CD4-positive, alpha-beta T cell (primary cell): ENCODE data around the gene VWA5B2. TPM values are rescaled to one million over a fixed set of nuclear protein-coding genes. Genes with fewer than 3 reads are reported as not detected.

Source experiments
- ATAC-seq: fragments of 200-7000 bp; cut with Tn5 transposase; one replicate; pipeline ENCODE4 v1.10.0; 2022; ENCODE audit warnings: mild to moderate bottlenecking; ENCODE audit not compliant: poor library complexity
- CTCF ChIA-PET: fragments of 350-600 bp; sonication (Branson Sonifier 250); formaldehyde crosslinking; loops from one replicate; lab custom pipeline; 2021; ENCODE audit warnings: antibody characterized with exemption, inconsistent platforms; lab: Charles Lee
- POLR2A ChIA-PET: fragments of 350-600 bp; sonication (Branson Sonifier 250); formaldehyde crosslinking; loops from one replicate; lab custom pipeline; 2021; ENCODE audit warnings: antibody characterized with exemption, inconsistent platforms; lab: Charles Lee
- DNase-seq, 14 experiments: peaks; one replicate each; pipeline ENCODE4 v3.0.0-alpha.2; 2013 to 2020; ENCODE audit warnings: mixed read lengths in 2 of 14
- H3K27ac ChIP-seq, 2 donors: one replicate each; pipeline versions ENCODE4 v1.5.1 to v1.7.0; 2013; ENCODE audit warnings: low read length in 2 of 2, low read depth in 1 of 2, mild to moderate bottlenecking in 1 of 2
- H3K27me3 ChIP-seq, 2 experiments: 1 replicate in 1 of 2; 2 replicates in 1 of 2; pipeline versions ENCODE4 v1.6.1 to v1.7.0; 2013; ENCODE audit warnings: low read length in 2 of 2, control low read depth in 1 of 2, mild to moderate bottlenecking in 1 of 2, moderate library complexity in 1 of 2; ENCODE audit not compliant: insufficient read depth in 2 of 2, control insufficient read depth in 1 of 2
- H3K36me3 ChIP-seq: one replicate; pipeline ENCODE4 v1.6.1; 2013; ENCODE audit warnings: low read length, control low read depth; ENCODE audit not compliant: insufficient read depth
- H3K4me1 ChIP-seq: one replicate; pipeline ENCODE4 v1.6.1; 2013; ENCODE audit warnings: low read length, control low read depth; ENCODE audit not compliant: insufficient read depth
- H3K4me3 ChIP-seq: one replicate; pipeline ENCODE4 v1.5.1; 2013; ENCODE audit warnings: mild to moderate bottlenecking, low read length, moderate library complexity
- H3K9me3 ChIP-seq, 2 experiments: 1 replicate in 1 of 2; 2 replicates in 1 of 2; pipeline versions ENCODE4 v1.6.1 to v1.7.0; 2013; ENCODE audit warnings: low read length in 2 of 2, mild to moderate bottlenecking in 2 of 2, control low read depth in 1 of 2, moderate library complexity in 1 of 2; ENCODE audit not compliant: control insufficient read depth in 1 of 2, insufficient read depth in 1 of 2
- H3K27ac Mint-ChIP-seq: one replicate; pipeline ENCODE4 v1.8.0; 2020; ENCODE audit warnings: mixed read lengths
- H3K27me3 Mint-ChIP-seq: one replicate; pipeline ENCODE4 v1.8.0; 2021; ENCODE audit warnings: mixed read lengths
- H3K36me3 Mint-ChIP-seq: one replicate; pipeline ENCODE4 v1.8.0; 2021; ENCODE audit warnings: low read depth, mixed read lengths
- H3K4me1 Mint-ChIP-seq: one replicate; pipeline ENCODE4 v1.8.0; 2021; ENCODE audit warnings: low read depth, mixed read lengths
- H3K4me3 Mint-ChIP-seq: one replicate; pipeline ENCODE4 v1.8.0; 2020; ENCODE audit warnings: mild to moderate bottlenecking, mixed read lengths
- H3K9me3 Mint-ChIP-seq: one replicate; pipeline ENCODE4 v1.8.0; 2020; ENCODE audit warnings: mixed read lengths
- intact Hi-C, 2 experiments: fragments of 100-400 bp; cut with DNase I in 1 of 2; cut with micrococcal nuclease in 1 of 2; formaldehyde crosslinking; loops; one replicate each; pipeline versions ENCODE4 v1.15.1 to v1.9.0; 2023 to 2025; cut with DNase I, micrococcal nuclease
- total RNA-seq, 174 experiments: library from RNA in 2 of 174; stranded (reverse) in 2 of 174; gene quantifications; one replicate each; pipeline ENCODE4 v1.2.3 and lab custom pipeline; 2021 to 2026
- TF ChIP-seq, protein P1 (sequence below): fragments of 200-600 bp; IDR thresholded peaks from one replicate; pipeline ENCODE4 v1.8.0; 2022; ENCODE audit warnings: antibody characterized with exemption, mild to moderate bottlenecking

Gene VWA5B2
- total RNA-seq, 2 experiments from 2014 or later, result not detected

DNA sequence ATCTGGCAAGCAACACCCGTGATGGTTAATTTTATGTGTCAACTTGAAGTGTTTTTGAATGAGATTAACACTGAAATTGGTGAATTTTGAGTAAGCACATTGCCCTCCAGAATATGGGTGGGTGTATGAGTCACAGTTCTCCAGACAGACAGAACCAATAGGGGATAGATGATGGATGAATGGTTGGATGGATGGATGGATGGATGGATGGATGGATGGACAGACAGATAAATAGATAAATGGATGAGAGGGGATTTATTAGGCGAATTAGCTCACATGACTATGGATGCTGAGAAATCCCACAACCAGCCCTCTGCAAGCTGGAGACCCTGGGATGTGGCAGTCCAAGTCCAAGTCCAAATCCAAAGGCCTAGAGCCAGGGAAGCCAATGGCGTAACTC, 5.4 kb upstream of the VWA5B2 start:
- H3K4me1 ChIP-seq, result peaks cover 7% of the 10 kb centered on the region
- Mint-ChIP-seq H3K4me3 (no peak overlapping the region), H3K27ac (no peak overlapping the region), H3K27me3 (peaks cover 66% of the 10 kb centered on the region), H3K36me3 (no peaks in the 10 kb centered on the region), H3K4me1 (peaks cover 3% of the 10 kb centered on the region), H3K9me3 (no peaks in the 10 kb centered on the region)
- no peak overlapping the region for H3K27ac ChIP-seq
- POLR2A ChIA-PET, result no interaction called here
- ATAC-seq (no peak), DNase-seq (no peak)
- no peaks in the 10 kb centered on the region for H3K36me3 ChIP-seq
- no peaks in the 10 kb centered on the region for H3K9me3 ChIP-seq
- intact Hi-C loops, result no loop called here
- H3K27me3 ChIP-seq, result peaks cover 16 to 21% of the 10 kb centered on the region in 2 experiments
- CTCF ChIA-PET, result no interaction called here
- TF ChIP-seq, protein P1, sequence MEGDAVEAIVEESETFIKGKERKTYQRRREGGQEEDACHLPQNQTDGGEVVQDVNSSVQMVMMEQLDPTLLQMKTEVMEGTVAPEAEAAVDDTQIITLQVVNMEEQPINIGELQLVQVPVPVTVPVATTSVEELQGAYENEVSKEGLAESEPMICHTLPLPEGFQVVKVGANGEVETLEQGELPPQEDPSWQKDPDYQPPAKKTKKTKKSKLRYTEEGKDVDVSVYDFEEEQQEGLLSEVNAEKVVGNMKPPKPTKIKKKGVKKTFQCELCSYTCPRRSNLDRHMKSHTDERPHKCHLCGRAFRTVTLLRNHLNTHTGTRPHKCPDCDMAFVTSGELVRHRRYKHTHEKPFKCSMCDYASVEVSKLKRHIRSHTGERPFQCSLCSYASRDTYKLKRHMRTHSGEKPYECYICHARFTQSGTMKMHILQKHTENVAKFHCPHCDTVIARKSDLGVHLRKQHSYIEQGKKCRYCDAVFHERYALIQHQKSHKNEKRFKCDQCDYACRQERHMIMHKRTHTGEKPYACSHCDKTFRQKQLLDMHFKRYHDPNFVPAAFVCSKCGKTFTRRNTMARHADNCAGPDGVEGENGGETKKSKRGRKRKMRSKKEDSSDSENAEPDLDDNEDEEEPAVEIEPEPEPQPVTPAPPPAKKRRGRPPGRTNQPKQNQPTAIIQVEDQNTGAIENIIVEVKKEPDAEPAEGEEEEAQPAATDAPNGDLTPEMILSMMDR, result no peak
- no peak overlapping the region for H3K4me3 ChIP-seq

DNA sequence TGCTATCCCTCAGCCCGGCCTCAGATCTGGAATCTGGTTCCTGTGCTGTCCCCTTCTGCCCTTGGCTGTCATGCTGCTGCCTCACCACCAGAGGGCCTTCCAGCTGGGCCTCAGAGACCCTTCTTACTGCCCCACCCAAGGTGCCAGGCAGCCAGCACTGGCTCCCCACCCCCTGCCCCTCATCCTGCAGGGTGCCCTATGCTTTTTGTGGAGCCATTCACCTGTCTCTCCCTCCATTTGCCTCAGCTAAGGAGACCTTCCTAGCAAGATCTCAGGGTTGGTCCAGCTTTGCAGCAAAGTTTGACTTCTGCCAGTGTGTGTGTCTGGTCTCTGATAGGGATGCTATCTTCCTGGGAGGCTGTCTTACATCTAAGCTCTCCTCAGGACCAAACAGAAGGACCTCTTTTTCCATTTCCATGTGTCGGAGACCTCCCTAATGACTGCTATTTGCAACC, 1.9 kb upstream of the VWA5B2 start:
- intact Hi-C loops, result loop anchor here (1.0 to 5.0 kb wide), 4 partner anchors 23 to 317 kb away; no protein-coding TSS in a partner anchor
- ChIA-PET CTCF (interaction anchor here (0.6 to 3.6 kb wide), 24 partner anchors 9 to 343 kb away, joined by 3 to 21 read pairs (median 4); partner anchors contain the start of genes ABCF3, ALG3, CAMK2N2 and EEF1AKMT4), POLR2A (interaction anchor here (1.1 to 2.0 kb wide), 2 partner anchors 23 to 90 kb away, joined by 3 to 7 read pairs; no protein-coding TSS in a partner anchor)
- TF ChIP-seq, protein P1, result peak; percentile 84
- no peaks in the 10 kb centered on the region for H3K36me3 Mint-ChIP-seq
- peaks cover 42 to 44% of the 10 kb centered on the region in 2 experiments for H3K27me3 ChIP-seq
- H3K27ac ChIP-seq, result no peak overlapping the region
- H3K4me3 Mint-ChIP-seq, result no peak overlapping the region
- H3K4me3 ChIP-seq, result no peak overlapping the region
- peaks cover 74% of the 10 kb centered on the region for H3K27me3 Mint-ChIP-seq
- peaks cover 0 to 5% of the 10 kb centered on the region in 2 experiments for H3K9me3 ChIP-seq
- H3K36me3 ChIP-seq, result no peaks in the 10 kb centered on the region
- peak; percentile 22 to 78 (median 42) for DNase-seq
- no peaks in the 10 kb centered on the region for H3K9me3 Mint-ChIP-seq
- peaks cover 14% of the 10 kb centered on the region for H3K4me1 Mint-ChIP-seq
- peak; percentile 42 for ATAC-seq
- H3K27ac Mint-ChIP-seq, result no peak overlapping the region
- H3K4me1 ChIP-seq, result peaks cover 24% of the 10 kb centered on the region

DNA sequence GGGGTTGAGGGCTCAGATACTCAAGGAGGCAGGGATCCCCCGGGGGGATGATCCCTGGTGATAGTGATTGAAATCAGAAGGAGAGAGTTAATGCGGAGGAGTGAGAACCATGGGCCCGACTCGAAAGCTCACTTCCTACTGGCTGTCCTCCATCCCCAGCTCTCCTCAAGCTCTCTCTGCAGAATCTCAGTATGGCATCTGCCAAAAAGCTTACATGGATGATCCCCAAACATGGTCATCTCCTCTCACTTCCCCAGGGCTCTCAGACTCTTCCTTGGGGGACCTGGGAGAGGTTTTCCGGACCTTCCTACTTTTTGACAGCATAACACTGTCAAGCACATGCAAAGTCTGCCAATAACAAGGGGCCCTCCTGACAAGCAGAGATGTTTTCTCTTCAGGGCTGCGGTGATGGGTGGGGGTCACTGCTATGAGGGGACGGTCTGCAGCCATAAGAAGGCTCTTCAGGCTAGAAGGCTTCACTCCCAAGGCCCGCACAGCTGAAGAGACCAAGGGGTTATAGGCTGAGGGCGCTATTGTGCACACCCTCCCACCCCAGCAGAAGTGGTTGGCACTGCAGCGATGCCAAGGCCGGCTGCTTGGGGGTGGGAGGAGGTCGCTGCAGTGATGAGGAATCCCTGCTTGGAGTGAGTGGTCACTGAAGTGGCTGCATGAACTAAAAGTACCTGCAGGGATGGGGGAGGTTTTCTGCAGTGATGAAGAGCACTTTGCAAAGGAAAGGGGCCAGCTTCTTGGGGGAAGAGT, 828 bp upstream of the VWA5B2 start:
- Mint-ChIP-seq H3K4me3 (peak overlapping the region; percentile 85), H3K27me3 (peaks cover 74% of the 10 kb centered on the region), H3K9me3 (no peaks in the 10 kb centered on the region), H3K4me1 (peaks cover 14% of the 10 kb centered on the region), H3K36me3 (no peaks in the 10 kb centered on the region), H3K27ac (no peak overlapping the region)
- DNase-seq (peak in 1 of 14 experiments; percentile 9), ATAC-seq (no peak)
- H3K4me3 ChIP-seq, result no peak overlapping the region
- H3K9me3 ChIP-seq, result peaks cover 0 to 5% of the 10 kb centered on the region in 2 experiments
- no peaks in the 10 kb centered on the region for H3K36me3 ChIP-seq
- TF ChIP-seq, protein P1, result no peak
- intact Hi-C loops, result loop anchor here (1.0 to 5.0 kb wide), 2 partner anchors 23 to 59 kb away; no protein-coding TSS in a partner anchor
- POLR2A ChIA-PET, result interaction anchor here (2.0 kb wide), 1 partner anchor 22 kb away, joined by 7 read pairs; no protein-coding TSS in a partner anchor
- H3K27ac ChIP-seq, result no peak overlapping the region
- H3K27me3 ChIP-seq, result peaks cover 46 to 49% of the 10 kb centered on the region in 2 experiments
- H3K4me1 ChIP-seq, result peaks cover 24% of the 10 kb centered on the region
- CTCF ChIA-PET, result interaction anchor here (0.5 to 3.6 kb wide), 10 partner anchors 19 to 344 kb away, joined by 3 to 21 read pairs (median 6); partner anchors contain the start of genes ALG3, CAMK2N2, EEF1AKMT4 and PARL
